ENCODE results near the gene IL20RA. TPM values are rescaled to one million over a fixed set of nuclear protein-coding genes. Genes with fewer than 3 reads are reported as not detected.

IL20RA gene
- total and polyA plus RNA-seq, 2 experiments from 2014 or later: 2.6 to 3.5 TPM

- H3K27me3 Mint-ChIP-seq (ENCODE audit: insufficient read depth, low read depth, poor library complexity): peaks cover 9% of the 10 kb centered on the region
- no peaks in the 10 kb centered on the region for H3K79me2 ChIP-seq (replicated peaks; ENCODE audit: insufficient read depth)
- H3K36me3 Mint-ChIP-seq (ENCODE audit: low read depth): no peaks in the 10 kb centered on the region
- no peak overlapping the region for H3K4me3 ChIP-seq
- H3K36me3 ChIP-seq (ENCODE audit: insufficient read depth): no peaks in the 10 kb centered on the region
- peaks cover 41% of the 10 kb centered on the region for H3K4me1 ChIP-seq (ENCODE audit: insufficient read depth)
- H3F3A ChIP-seq (replicated peaks; ENCODE audit: low read depth): no peaks in the 10 kb centered on the region
- H3K27ac Mint-ChIP-seq: no peak overlapping the region
- H3K4me2 ChIP-seq: no peak overlapping the region
- H3K4me1 Mint-ChIP-seq: peaks cover 33% of the 10 kb centered on the region
- no peak for ATAC-seq
- no peak overlapping the region for H3K4me3 Mint-ChIP-seq
- no peaks in the 10 kb centered on the region for H3K27me3 ChIP-seq (ENCODE audit: insufficient read depth)
- H3K27ac ChIP-seq (ENCODE audit: low read depth): no peak overlapping the region
- no peaks in the 10 kb centered on the region for H3K9me2 ChIP-seq (ENCODE audit: insufficient read depth)
- no peak overlapping the region for H2AFZ ChIP-seq
- H3K9me3 Mint-ChIP-seq: no peaks in the 10 kb centered on the region
- TF ChIP-seq EZH2phosphoT487 (IDR thresholded peaks at IDR 0.05; ENCODE audit: unreplicated experiment) (no peak), EZH2 (IDR thresholded peaks at IDR 0.05; ENCODE audit: low read depth, unreplicated experiment) (no peak), ZNF114 (CRISPR knock-in tag; IDR thresholded peaks at IDR 0.05) (no peak), ZNF331 (CRISPR knock-in tag; IDR thresholded peaks at IDR 0.05; ENCODE audit: low read depth) (no peak), NANOG (IDR thresholded peaks at IDR 0.05; ENCODE audit: borderline replicate concordance) (no peak), CREB1 (CRISPR knock-in tag; IDR thresholded peaks at IDR 0.05; ENCODE audit: low read depth) (no peak), ZNF462 (CRISPR knock-in tag; IDR thresholded peaks at IDR 0.05) (no peak), STAT1 (IDR thresholded peaks at IDR 0.05; ENCODE audit: unreplicated experiment) (no peak), ETS1 (IDR thresholded peaks at IDR 0.05) (no peak), CTCF (conservative IDR thresholded peaks at IDR 0.05; ENCODE audit: low read depth in 2 of 2) (no peak)
- TF ChIP-seq, protein P1, sequence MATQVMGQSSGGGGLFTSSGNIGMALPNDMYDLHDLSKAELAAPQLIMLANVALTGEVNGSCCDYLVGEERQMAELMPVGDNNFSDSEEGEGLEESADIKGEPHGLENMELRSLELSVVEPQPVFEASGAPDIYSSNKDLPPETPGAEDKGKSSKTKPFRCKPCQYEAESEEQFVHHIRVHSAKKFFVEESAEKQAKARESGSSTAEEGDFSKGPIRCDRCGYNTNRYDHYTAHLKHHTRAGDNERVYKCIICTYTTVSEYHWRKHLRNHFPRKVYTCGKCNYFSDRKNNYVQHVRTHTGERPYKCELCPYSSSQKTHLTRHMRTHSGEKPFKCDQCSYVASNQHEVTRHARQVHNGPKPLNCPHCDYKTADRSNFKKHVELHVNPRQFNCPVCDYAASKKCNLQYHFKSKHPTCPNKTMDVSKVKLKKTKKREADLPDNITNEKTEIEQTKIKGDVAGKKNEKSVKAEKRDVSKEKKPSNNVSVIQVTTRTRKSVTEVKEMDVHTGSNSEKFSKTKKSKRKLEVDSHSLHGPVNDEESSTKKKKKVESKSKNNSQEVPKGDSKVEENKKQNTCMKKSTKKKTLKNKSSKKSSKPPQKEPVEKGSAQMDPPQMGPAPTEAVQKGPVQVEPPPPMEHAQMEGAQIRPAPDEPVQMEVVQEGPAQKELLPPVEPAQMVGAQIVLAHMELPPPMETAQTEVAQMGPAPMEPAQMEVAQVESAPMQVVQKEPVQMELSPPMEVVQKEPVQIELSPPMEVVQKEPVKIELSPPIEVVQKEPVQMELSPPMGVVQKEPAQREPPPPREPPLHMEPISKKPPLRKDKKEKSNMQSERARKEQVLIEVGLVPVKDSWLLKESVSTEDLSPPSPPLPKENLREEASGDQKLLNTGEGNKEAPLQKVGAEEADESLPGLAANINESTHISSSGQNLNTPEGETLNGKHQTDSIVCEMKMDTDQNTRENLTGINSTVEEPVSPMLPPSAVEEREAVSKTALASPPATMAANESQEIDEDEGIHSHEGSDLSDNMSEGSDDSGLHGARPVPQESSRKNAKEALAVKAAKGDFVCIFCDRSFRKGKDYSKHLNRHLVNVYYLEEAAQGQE (IDR thresholded peaks at IDR 0.05; ENCODE audit: unreplicated experiment): no peak
- DNase-seq (ENCODE audit: low spot score): peak; percentile 56
- H4K20me1 ChIP-seq (replicated peaks; ENCODE audit: insufficient read depth): no peaks in the 10 kb centered on the region
Observed at GRCh38 chr6:136962661-136963060, 82.1 kb downstream of the IL20RA start.
